CD14-positive monocyte (primary cell): Measurements from ENCODE around the gene TRIML2. TPM values are rescaled to one million over a fixed set of nuclear protein-coding genes. Genes with fewer than 3 reads are reported as not detected.
"Not testable (repeated sequence)": the region's sequence is repeated elsewhere in the genome, so short reads cannot be mapped to it uniquely, and the experiment has no call there.

ENCODE experiments used
- DNase-seq, 3 donors: peaks; one replicate each; pipeline ENCODE4 v3.0.0-alpha.2; 2011 to 2022
- H2AFZ ChIP-seq: 2 replicates; pipeline ENCODE4 v1.6.0; 2012; ENCODE audit warnings: mild to moderate bottlenecking, low read depth, low read length, inconsistent platforms; ENCODE audit not compliant: insufficient read depth, poor library complexity, severe bottlenecking
- H3K27ac ChIP-seq, 2 donors: 1 replicate in 1 of 2; 2 replicates in 1 of 2; pipeline ENCODE4 v1.5.1; 2012 to 2013; ENCODE audit warnings: low read length in 2 of 2, control low read depth in 1 of 2, inconsistent platforms in 1 of 2, low read depth in 1 of 2, mild to moderate bottlenecking in 1 of 2
- H3K27me3 ChIP-seq, 2 donors: one replicate each; pipeline versions ENCODE4 v1.6.0 to v1.6.1; 2011 to 2013; ENCODE audit warnings: low read length in 2 of 2; ENCODE audit not compliant: control insufficient read depth in 2 of 2, insufficient read depth in 2 of 2
- H3K36me3 ChIP-seq, 2 donors: replicated peaks in 1 of 2; 1 replicate in 1 of 2; 2 replicates in 1 of 2; pipeline versions ENCODE4 v1.5.1 to v1.6.1; 2012 to 2013; ENCODE audit warnings: low read length in 2 of 2, control low read depth in 1 of 2, inconsistent platforms in 1 of 2, mild to moderate bottlenecking in 1 of 2; ENCODE audit not compliant: insufficient read depth in 2 of 2, control insufficient read depth in 1 of 2
- H3K4me1 ChIP-seq, 2 donors: 1 replicate in 1 of 2; 2 replicates in 1 of 2; pipeline versions ENCODE4 v1.5.1 to v1.6.1; 2012 to 2013; ENCODE audit warnings: low read length in 2 of 2, control low read depth in 1 of 2, inconsistent platforms in 1 of 2, mild to moderate bottlenecking in 1 of 2, moderate library complexity in 1 of 2; ENCODE audit not compliant: insufficient read depth in 2 of 2, control insufficient read depth in 1 of 2
- H3K4me2 ChIP-seq: replicated peaks from 2 replicates; pipeline ENCODE3; 2012; ENCODE audit warnings: low read length, moderate library complexity, mild to moderate bottlenecking; ENCODE audit not compliant: poor library complexity, severe bottlenecking; ENCODE audit errors: extremely low read depth
- H3K4me3 ChIP-seq, 3 experiments: fragments of 200-600 bp in 1 of 3; sonication (generic) in 1 of 3; replicated peaks in 1 of 3; 1 replicate in 2 of 3; 2 replicates in 1 of 3; pipeline ENCODE4 v1.5.1; 2011 to 2013; ENCODE audit warnings: low read length in 3 of 3, mild to moderate bottlenecking in 3 of 3, control low read depth in 2 of 3, low read depth in 2 of 3, inconsistent platforms in 1 of 3, moderate library complexity in 1 of 3
- H3K79me2 ChIP-seq: 2 replicates; pipeline ENCODE4 v1.6.0; 2012; ENCODE audit warnings: mild to moderate bottlenecking, control low read depth, inconsistent platforms, low read length, moderate library complexity; ENCODE audit not compliant: insufficient read depth
- H3K9ac ChIP-seq: 2 replicates; pipeline ENCODE4 v1.6.0; 2017; ENCODE audit warnings: low read length, mild to moderate bottlenecking; ENCODE audit not compliant: insufficient read depth, poor library complexity, severe bottlenecking
- H3K9me3 ChIP-seq, 2 donors: replicated peaks in 1 of 2; 1 replicate in 1 of 2; 2 replicates in 1 of 2; pipeline versions ENCODE4 v1.5.1 to v1.6.1; 2012 to 2013; ENCODE audit warnings: low read length in 2 of 2, control low read depth in 1 of 2; ENCODE audit not compliant: control insufficient read depth in 1 of 2, insufficient read depth in 1 of 2
- H4K20me1 ChIP-seq: 2 replicates; pipeline ENCODE4 v1.6.0; 2012; ENCODE audit warnings: mild to moderate bottlenecking, low read length, control low read depth, moderate library complexity; ENCODE audit not compliant: insufficient read depth
- H3K27ac Mint-ChIP-seq, 7 donors: one replicate each; pipeline ENCODE4 v1.8.0; 2020; ENCODE audit warnings: mild to moderate bottlenecking in 7 of 7, mixed read lengths in 7 of 7, moderate library complexity in 6 of 7, inconsistent platforms in 2 of 7
- H3K27me3 Mint-ChIP-seq, 3 donors: one replicate each; pipeline ENCODE4 v1.8.0; 2021 to 2022; ENCODE audit warnings: low read depth in 3 of 3, mild to moderate bottlenecking in 3 of 3, mixed read lengths in 3 of 3, moderate library complexity in 3 of 3, inconsistent platforms in 1 of 3
- H3K36me3 Mint-ChIP-seq, 2 donors: one replicate each; pipeline ENCODE4 v1.8.0; 2020; ENCODE audit warnings: mixed read lengths in 2 of 2, inconsistent platforms in 1 of 2, mild to moderate bottlenecking in 1 of 2
- H3K4me1 Mint-ChIP-seq: one replicate; pipeline ENCODE4 v1.8.0; 2020; ENCODE audit warnings: mild to moderate bottlenecking, mixed read lengths
- H3K4me3 Mint-ChIP-seq, 2 donors: one replicate each; pipeline ENCODE4 v1.8.0; 2020; ENCODE audit warnings: mild to moderate bottlenecking in 2 of 2, mixed read lengths in 2 of 2, moderate library complexity in 1 of 2
- H3K9me3 Mint-ChIP-seq, 7 donors: one replicate each; pipeline ENCODE4 v1.8.0; 2020 to 2022; ENCODE audit warnings: mixed read lengths in 7 of 7, mild to moderate bottlenecking in 6 of 7, moderate library complexity in 6 of 7, inconsistent platforms in 2 of 7
- WGBS: methylation state at CpG from one replicate; pipeline ENCODE4 v1.1.5; 2013; ENCODE audit warnings: missing lambda C conversion rate; ENCODE audit not compliant: insufficient coverage; 5-methylcytosine and 5-hydroxymethylcytosine counted together
- intact Hi-C, 2 donors: fragments of 100-400 bp; cut with micrococcal nuclease; formaldehyde crosslinking; loops; one replicate each; pipeline versions ENCODE4 v1.15.0 to v1.15.1; 2023
- polyA plus RNA-seq, 3 donors: library from polyadenylated mRNA; depleted of rRNA in 1 of 3; unstranded in 2 of 3; stranded (reverse) in 1 of 3; fragments of 300-500 nt in 2 of 3; fragments of >200 nt in 1 of 3; fragmentation: Illumina TruSeq in 2 of 3; gene quantifications; 1 replicate in 2 of 3; 2 replicates in 1 of 3; pipeline ENCODE4 v1.2.3, GENCODE V29; 2012 to 2021
- TF ChIP-seq, protein P1 (sequence below): fragments of 200-600 bp; IDR thresholded peaks from one replicate; pipeline ENCODE4 v1.8.0; 2022; ENCODE audit warnings: antibody characterized with exemption, mild to moderate bottlenecking

Gene TRIML2
- polyA plus RNA-seq, 3 donors: not detected

GRCh38 chr4:188053302-188053701 is 56.1 kb downstream of the TRIML2 start:
- Mint-ChIP-seq H3K9me3 (peaks cover 0 to 32% (median 8%) of the 10 kb centered on the region in 7 donors), H3K27ac (no peak overlapping the region), H3K27me3 (peaks cover 0 to 2% (median 1%) of the 10 kb centered on the region in 3 donors), H3K4me1 (no peaks in the 10 kb centered on the region), H3K36me3 (no peaks in the 10 kb centered on the region), H3K4me3 (no peak overlapping the region)
- intact Hi-C loops: no loop called here
- Histone ChIP-seq H3K9me3 (peaks cover 0 to 3% of the 10 kb centered on the region in 2 donors), H3K4me2 (no peak overlapping the region), H3K9ac (no peak overlapping the region), H3K79me2 (no peaks in the 10 kb centered on the region), H3K4me1 (no peaks in the 10 kb centered on the region), H3K27ac (no peak overlapping the region), H2AFZ (no peak overlapping the region), H4K20me1 (no peaks in the 10 kb centered on the region), H3K36me3 (no peaks in the 10 kb centered on the region), H3K4me3 (no peak overlapping the region), H3K27me3 (no peaks in the 10 kb centered on the region)
- TF ChIP-seq, protein P1, sequence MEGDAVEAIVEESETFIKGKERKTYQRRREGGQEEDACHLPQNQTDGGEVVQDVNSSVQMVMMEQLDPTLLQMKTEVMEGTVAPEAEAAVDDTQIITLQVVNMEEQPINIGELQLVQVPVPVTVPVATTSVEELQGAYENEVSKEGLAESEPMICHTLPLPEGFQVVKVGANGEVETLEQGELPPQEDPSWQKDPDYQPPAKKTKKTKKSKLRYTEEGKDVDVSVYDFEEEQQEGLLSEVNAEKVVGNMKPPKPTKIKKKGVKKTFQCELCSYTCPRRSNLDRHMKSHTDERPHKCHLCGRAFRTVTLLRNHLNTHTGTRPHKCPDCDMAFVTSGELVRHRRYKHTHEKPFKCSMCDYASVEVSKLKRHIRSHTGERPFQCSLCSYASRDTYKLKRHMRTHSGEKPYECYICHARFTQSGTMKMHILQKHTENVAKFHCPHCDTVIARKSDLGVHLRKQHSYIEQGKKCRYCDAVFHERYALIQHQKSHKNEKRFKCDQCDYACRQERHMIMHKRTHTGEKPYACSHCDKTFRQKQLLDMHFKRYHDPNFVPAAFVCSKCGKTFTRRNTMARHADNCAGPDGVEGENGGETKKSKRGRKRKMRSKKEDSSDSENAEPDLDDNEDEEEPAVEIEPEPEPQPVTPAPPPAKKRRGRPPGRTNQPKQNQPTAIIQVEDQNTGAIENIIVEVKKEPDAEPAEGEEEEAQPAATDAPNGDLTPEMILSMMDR: no peak
- 90% methylated on average over 2 of the region's 9 CpGs for WGBS
- no peak for DNase-seq

DNA sequence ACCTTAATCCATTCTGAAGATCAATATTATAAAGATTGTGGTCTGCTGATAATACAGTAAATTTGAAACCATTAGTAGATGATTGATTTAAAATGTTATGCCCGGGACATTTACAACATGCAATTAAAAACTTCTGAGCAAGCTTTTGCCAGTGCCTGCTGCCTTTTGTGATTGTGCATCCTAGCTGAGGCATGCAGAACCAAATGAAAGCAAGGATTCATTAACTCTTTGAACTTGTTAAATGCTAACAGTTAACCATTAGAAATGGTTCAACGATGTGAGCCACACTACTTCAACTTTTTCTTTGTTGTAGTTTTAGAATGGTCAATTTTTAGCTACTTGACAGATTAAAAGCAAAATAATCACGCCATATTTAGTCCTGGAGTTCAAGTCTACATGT is 62.7 kb downstream of the TRIML2 start:
- no peaks in the 10 kb centered on the region for H3K36me3 Mint-ChIP-seq
- no peak overlapping the region for H3K27ac ChIP-seq
- DNase-seq: no peak
- no peaks in the 10 kb centered on the region for H4K20me1 ChIP-seq
- no peaks in the 10 kb centered on the region for H3K4me1 Mint-ChIP-seq
- WGBS: 80% methylated on average over 1 of the region's 3 CpGs
- peaks cover 0 to 26% (median 17%) of the 10 kb centered on the region in 7 donors for H3K9me3 Mint-ChIP-seq
- no peaks in the 10 kb centered on the region for H3K36me3 ChIP-seq
- H3K4me3 Mint-ChIP-seq: no peak overlapping the region
- H3K9ac ChIP-seq: no peak overlapping the region
- TF ChIP-seq, protein P1: no peak
- H3K27me3 Mint-ChIP-seq: no peaks in the 10 kb centered on the region
- H3K9me3 ChIP-seq: peaks cover 4 to 19% of the 10 kb centered on the region in 2 donors
- no peak overlapping the region for H2AFZ ChIP-seq
- H3K4me2 ChIP-seq: no peak overlapping the region
- no peaks in the 10 kb centered on the region for H3K79me2 ChIP-seq
- H3K27ac Mint-ChIP-seq: no peak overlapping the region
- H3K27me3 ChIP-seq: no peaks in the 10 kb centered on the region
- no peaks in the 10 kb centered on the region for H3K4me1 ChIP-seq
- intact Hi-C loops: no loop called here
- H3K4me3 ChIP-seq: no peak overlapping the region

- H3K4me1 Mint-ChIP-seq, H3K79me2 ChIP-seq, H4K20me1 ChIP-seq, H3K4me2 ChIP-seq, intact Hi-C loops, H3K4me1 ChIP-seq, H3K27ac ChIP-seq, H3K27me3 Mint-ChIP-seq, H3K36me3 Mint-ChIP-seq, DNase-seq, H3K4me3 Mint-ChIP-seq, H3K27ac Mint-ChIP-seq, H3K4me3 ChIP-seq, H3K9ac ChIP-seq, H3K27me3 ChIP-seq, H2AFZ ChIP-seq, H3K36me3 ChIP-seq: not testable (repeated sequence)
- H3K9me3 ChIP-seq: peaks cover 6 to 28% of the 10 kb centered on the region in 2 donors
- 95% methylated on average over 10 of the region's 10 CpGs for WGBS
- peaks cover 0 to 37% (median 24%) of the 10 kb centered on the region in 7 donors for H3K9me3 Mint-ChIP-seq
Measured at GRCh38 chr4:188045461-188045860, 63.9 kb downstream of the TRIML2 start.
